RWPE2 (cell line): Measurements from ENCODE around the gene PLCL2.

Experiments
- ATAC-seq: fragments of 200-7000 bp; cut with Tn5 transposase; 3 replicates; pipeline ENCODE4 v1.9.1; 2021; ENCODE audit warnings: low read depth
- DNase-seq: peaks from one replicate; pipeline ENCODE4 v3.0.0-alpha.2; 2020; ENCODE audit warnings: low spot score
- H3K27ac ChIP-seq: fragments of 450-650 bp; 2 replicates; pipeline ENCODE4 v1.5.1; 2017; ENCODE audit warnings: mild to moderate bottlenecking; ENCODE audit not compliant: poor library complexity, severe bottlenecking
- H3K27me3 ChIP-seq: fragments of 250-450 bp; sonication (Bioruptor Pico); 2 replicates; pipeline ENCODE4 v1.5.1; 2021; ENCODE audit warnings: mild to moderate bottlenecking, moderate library complexity; ENCODE audit not compliant: insufficient read depth, poor library complexity, severe bottlenecking
- H3K36me3 ChIP-seq: fragments of 250-450 bp; sonication (Bioruptor Pico); 2 replicates; pipeline ENCODE4 v1.5.1; 2020; ENCODE audit warnings: low read depth, mild to moderate bottlenecking, moderate library complexity
- H3K4me1 ChIP-seq: fragments of 250-450 bp; sonication (Bioruptor Pico); 2 replicates; pipeline ENCODE4 v1.5.1; 2021; ENCODE audit warnings: mild to moderate bottlenecking, moderate library complexity; ENCODE audit not compliant: insufficient read depth, poor library complexity, severe bottlenecking
- H3K4me3 ChIP-seq: fragments of 250-450 bp; sonication (Bioruptor Pico); 2 replicates; pipeline ENCODE4 v1.5.1; 2021; ENCODE audit warnings: mild to moderate bottlenecking, moderate library complexity; ENCODE audit not compliant: severe bottlenecking
- H3K9me3 ChIP-seq: fragments of 250-450 bp; sonication (Bioruptor Pico); 2 replicates; pipeline ENCODE4 v1.5.1; 2021; ENCODE audit warnings: mild to moderate bottlenecking, moderate library complexity; ENCODE audit not compliant: severe bottlenecking
- TF ChIP-seq, protein P1 (sequence below): fragments of 450-650 bp; IDR thresholded peaks from one replicate; pipeline ENCODE4 v1.5.1; 2017; ENCODE audit warnings: mild to moderate bottlenecking, moderate library complexity; ENCODE audit not compliant: poor library complexity, severe bottlenecking

PLCL2 gene

DNA sequence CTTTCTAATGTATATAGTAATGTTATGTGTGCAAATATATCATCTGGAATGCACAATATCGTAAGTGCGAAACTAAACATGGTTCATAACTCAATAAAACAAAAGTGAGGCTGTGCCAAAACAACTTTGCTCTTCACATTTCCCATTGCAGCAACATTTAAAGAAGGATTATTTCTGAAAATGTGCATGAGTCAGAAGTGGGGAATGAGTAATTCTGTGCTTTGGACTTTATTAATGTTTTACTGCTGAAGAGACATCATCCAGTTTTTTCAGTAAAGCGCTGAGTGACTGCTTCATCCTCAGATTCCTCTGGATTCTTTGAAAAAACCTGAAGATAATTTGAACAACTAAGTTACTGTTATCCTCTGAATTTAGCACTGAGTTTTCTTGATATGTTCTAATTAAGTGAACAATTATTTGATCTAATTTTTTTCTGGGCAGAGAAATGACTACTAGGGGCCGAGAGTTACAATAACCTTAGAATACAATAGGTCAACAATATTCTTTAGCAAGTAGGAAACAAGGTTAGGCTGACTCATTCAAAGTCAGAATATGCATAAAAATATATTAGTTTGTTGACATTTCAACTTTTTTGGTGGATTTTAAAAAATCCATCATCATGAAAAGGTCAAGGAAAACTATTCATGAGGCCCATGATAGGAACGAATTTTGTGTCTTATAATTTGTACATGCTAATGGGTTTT lies 20.0 kb upstream of the PLCL2 start:
- no peak for DNase-seq
- Histone ChIP-seq H3K4me3 (no peak overlapping the region), H3K27ac (no peak overlapping the region)

DNA sequence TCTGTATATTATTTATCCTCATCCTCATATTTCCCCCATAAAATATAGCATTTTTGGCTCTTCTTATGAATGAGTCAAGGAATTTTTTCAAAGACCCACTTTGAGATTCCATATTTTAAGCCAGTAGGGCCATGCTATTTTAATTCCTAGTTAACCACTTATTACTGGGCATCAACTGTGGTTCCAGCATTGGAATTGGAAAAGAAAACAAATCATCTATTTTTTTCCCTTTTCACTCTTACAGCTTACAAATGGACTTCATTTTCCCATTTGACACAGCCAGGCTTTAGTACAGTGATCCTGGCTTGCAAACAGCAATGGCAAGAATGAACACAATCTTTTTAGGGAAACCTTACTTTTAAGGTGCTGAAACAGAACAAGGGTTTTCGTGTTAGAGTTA lies 19.4 kb upstream of the PLCL2 start:
- peaks cover 13% of the 10 kb centered on the region for H3K27me3 ChIP-seq
- no peaks in the 10 kb centered on the region for H3K4me1 ChIP-seq
- no peak for DNase-seq
- no peak overlapping the region for H3K4me3 ChIP-seq
- TF ChIP-seq, protein P1, sequence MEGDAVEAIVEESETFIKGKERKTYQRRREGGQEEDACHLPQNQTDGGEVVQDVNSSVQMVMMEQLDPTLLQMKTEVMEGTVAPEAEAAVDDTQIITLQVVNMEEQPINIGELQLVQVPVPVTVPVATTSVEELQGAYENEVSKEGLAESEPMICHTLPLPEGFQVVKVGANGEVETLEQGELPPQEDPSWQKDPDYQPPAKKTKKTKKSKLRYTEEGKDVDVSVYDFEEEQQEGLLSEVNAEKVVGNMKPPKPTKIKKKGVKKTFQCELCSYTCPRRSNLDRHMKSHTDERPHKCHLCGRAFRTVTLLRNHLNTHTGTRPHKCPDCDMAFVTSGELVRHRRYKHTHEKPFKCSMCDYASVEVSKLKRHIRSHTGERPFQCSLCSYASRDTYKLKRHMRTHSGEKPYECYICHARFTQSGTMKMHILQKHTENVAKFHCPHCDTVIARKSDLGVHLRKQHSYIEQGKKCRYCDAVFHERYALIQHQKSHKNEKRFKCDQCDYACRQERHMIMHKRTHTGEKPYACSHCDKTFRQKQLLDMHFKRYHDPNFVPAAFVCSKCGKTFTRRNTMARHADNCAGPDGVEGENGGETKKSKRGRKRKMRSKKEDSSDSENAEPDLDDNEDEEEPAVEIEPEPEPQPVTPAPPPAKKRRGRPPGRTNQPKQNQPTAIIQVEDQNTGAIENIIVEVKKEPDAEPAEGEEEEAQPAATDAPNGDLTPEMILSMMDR, result no peak
- ATAC-seq, result no peak
- no peak overlapping the region for H3K27ac ChIP-seq
- H3K36me3 ChIP-seq, result no peaks in the 10 kb centered on the region
- no peaks in the 10 kb centered on the region for H3K9me3 ChIP-seq

More for the DNA sequence above, 20.0 kb upstream of the PLCL2 start:
- TF ChIP-seq, protein P1, result no peak
- Histone ChIP-seq H3K4me1 (no peaks in the 10 kb centered on the region), H3K36me3 (no peaks in the 10 kb centered on the region), H3K9me3 (no peaks in the 10 kb centered on the region), H3K27me3 (peaks cover 12% of the 10 kb centered on the region)
- ATAC-seq, result peak; percentile 61

DNA sequence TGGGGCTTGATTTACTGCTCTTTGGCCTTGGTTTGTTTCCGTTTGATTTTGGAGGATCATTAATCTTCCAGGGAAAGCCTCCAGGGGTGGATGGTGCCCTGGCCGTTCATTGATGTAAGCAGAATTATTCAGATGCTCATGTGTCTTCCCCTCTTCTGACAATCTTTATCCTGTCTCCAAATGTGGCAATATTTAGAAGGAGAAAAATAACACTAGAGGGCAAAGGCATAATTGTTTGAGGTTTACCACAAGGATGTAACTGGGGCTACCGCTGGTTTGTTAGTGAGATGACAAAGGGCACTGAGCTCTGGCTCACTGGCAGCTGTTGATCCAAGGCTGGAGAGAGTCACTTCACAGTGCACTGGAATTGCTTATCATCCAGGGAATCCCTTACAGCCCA lies 18.2 kb upstream of the PLCL2 start:
- ATAC-seq (no peak), DNase-seq (no peak)
- Histone ChIP-seq H3K27me3 (peaks cover 11% of the 10 kb centered on the region), H3K4me3 (no peak overlapping the region), H3K9me3 (no peaks in the 10 kb centered on the region), H3K4me1 (no peaks in the 10 kb centered on the region), H3K36me3 (no peaks in the 10 kb centered on the region), H3K27ac (no peak overlapping the region)
- TF ChIP-seq, protein P1, result no peak

DNA sequence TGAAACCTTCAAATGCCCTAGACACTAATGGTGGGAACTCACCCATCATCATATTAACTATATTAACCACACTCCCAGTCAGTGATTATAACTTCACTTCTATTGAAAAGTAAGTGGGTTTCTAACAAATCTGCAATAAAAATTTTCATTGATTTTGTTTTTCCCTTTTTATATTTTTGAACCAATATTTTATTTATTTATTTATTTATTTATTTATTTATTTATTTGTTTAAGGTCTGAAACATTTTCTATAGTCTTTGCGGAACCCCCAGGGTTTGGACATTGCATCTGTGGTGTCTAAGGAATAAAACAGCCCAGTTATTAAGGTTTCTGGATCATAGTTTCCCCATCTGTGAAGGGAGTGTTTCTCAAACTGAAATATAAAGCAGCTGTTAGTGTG lies 16.2 kb upstream of the PLCL2 start:
- Histone ChIP-seq H3K4me1 (no peaks in the 10 kb centered on the region), H3K27ac (no peak overlapping the region), H3K9me3 (no peaks in the 10 kb centered on the region)

More for the DNA sequence above, 16.2 kb upstream of the PLCL2 start:
- ATAC-seq (no peak), DNase-seq (no peak)
- TF ChIP-seq, protein P1, result no peak
- H3K36me3 ChIP-seq, result no peaks in the 10 kb centered on the region
- H3K27me3 ChIP-seq, result peaks cover 14% of the 10 kb centered on the region
- H3K4me3 ChIP-seq, result no peak overlapping the region
